DMS79 (cell line): ENCODE data around the gene LHPP.

ENCODE experiments used
- DNase-seq: peaks from one replicate; lab custom pipeline; 2025; lab: John Stamatoyannopoulos, UW

The LHPP gene

GRCh38 chr10:124496620-124497019 is 35.0 kb downstream of the LHPP start:
- DNase-seq, result no peak

GRCh38 chr10:124497196-124497881 is 35.7 kb downstream of the LHPP start:
- DNase-seq, result no peak

DNA sequence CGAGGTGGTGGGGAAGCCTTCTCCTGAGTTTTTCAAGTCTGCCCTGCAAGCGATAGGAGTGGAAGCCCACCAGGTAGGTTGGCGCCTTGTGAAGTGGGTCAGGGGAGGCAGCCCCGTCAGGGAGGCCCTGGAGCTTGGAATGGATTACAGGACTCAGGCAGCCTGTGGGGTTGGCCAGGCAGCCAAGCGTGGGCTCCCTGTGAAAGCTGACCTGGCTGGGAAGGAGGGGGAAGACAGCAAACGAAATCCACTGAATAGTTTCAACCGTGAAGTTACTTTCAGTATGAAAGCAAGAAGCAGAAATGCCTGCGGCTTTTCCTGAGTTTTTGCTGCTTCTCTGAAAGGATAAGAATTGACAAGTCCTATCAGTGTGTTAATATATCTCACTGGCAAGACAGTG is 36.4 kb downstream of the LHPP start:
- DNase-seq, result no peak

- DNase-seq, result no peak
These were observed 39.1 kb downstream of the LHPP start for GRCh38 chr10:124500757-124501156.

DNA sequence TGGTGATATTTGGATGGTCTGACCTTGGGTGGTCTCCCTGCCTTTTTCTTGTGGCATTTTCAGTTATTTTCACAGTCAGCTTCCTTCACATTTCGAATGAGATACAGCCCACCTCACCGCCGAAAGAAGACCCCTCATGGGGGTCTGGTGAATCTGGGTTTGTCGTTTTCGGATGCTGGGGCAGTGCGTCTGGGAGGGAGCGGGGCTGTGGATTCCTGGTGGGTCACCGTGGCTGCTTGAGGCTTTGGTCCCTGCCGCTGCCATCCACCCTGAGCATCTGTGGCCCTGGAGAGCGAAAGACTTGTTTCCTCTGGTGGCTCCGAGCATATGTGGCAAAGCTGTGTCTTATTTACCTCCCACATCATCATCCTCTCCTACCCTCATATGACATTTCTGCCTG is 43.1 kb downstream of the LHPP start:
- DNase-seq, result no peak

DNA sequence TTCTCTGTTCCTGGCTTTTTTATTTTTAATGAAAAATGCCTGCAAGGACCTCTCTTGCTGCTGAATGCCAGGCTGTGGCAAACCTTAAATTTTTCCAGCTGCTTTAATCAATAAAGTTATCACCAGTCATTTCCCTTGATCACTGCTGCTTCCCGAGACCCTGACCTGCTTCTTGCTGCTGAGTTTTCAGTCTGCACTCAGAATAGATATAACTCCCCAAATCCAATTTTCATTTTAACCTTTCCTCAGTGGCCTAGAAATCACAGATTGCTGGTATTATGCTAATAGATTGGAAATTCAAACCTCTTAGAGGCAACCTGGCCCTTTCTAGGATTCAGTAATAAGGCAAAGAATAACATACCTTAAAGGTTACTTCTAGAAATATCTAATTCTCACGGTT is 43.7 kb downstream of the LHPP start:
- no peak for DNase-seq

DNA sequence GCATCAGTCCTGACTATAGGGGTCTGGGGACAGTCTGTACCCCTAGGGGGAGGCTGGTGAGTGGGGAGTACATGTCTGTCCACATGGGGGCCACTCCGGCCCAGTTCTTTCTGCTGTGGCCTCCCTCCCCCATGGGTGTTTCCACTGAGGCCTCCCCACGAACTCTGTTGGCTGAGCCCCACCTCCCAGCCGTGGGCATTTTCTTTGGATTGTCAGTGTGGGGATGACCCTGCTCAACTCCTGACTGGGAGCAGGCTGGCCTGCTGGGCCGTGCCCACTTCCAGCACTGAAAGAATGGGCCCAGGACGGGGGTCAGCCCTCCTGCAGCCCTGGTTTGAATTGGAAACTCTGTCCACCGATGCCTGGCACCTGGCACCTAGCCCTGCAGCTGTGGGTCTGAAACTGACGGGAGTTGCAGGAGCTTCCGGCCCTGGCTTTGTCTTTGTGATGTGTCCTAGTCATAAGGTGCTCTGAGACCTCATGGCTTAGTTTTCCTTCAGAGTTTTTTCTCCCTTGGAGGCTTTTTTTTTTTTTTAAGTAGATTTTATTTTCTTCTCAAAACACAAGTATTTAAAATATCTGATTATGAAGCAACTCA is 46.5 kb downstream of the LHPP start:
- no peak for DNase-seq

DNA sequence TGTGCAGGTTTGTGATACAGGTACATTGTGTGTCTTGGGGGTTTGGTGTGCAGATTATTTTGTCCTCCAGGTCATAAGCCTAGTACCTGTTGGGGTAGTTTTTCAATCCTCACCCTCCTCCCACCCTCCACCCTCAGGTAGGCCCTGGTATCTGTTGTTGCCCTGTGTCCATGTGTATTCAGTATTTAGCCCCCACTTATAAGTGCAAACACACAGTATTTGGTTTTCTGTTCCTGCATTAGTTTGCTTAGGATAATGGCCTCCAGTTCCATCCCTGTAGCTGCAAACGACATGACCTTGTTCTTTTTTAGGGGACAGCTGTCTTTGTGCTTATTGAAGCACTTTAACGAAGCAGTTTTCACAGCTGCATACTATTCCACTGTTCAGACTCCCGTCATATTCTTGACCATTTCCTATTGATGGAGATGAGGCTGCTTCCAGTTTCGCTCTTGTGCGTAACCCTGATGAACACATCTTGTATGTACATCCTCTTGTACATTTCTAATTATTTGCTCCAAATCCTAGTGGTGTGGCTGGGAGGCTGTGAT is 47.4 kb downstream of the LHPP start:
- DNase-seq, result no peak

DNA sequence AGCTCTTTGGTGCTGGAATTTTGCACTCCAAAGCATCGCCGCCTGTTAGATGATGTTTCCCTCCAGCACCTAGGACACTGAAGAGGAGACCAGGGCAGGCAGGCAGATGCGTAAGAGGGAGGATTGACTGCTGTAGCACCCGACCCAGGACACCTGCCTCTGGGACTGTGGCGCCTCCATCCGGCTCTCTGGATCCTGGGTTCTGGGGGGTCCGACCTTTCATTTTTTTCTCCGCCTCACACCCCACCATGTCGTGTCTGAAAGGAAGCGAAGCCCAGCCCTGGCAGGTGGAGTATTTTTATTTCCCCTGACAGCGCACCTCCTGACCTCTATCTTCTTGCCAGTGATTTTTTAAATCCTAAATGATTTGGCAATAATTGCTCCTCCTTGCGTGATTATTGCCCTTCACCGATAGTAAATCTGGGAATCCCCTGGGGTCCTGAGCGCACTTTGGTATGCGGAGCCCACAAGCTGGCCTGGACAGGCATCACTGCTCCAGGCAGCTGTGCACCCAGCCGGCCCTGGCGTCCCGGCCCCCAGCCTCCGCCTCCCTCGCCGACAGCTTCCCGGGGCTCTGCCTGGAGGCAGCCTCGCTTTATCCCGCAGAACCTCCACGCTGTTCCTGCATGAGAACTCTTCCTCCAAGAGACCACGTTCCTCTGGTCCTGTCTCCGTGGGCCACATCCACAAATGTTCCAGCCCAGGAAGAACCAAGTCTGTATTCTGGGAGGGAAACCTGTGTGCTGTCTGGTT is 48.4 kb downstream of the LHPP start:
- DNase-seq, result no peak

- no peak for DNase-seq
These were observed 49.1 kb downstream of the LHPP start for GRCh38 chr10:124510759-124511158.

GRCh38 chr10:124511205-124512039 is 49.8 kb downstream of the LHPP start:
- no peak for DNase-seq

DNA sequence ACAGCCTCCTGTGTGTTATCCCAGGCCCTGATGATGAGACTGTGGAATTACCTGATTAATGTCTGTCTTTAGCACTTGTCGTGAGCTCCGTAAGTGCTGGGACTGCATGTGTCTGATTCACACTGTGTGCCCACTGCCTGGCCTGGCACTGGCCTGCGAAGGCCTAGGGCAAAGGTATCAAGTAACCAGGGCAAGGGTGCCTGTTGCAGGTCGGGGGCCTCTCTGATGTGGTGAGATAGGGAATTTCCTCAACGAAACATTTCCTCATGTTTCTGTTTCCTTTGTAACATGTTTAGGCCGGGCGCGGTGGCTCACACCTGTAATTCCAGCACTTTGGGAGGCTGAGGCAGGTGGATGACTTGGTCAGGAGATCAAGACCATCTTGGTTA is 50.4 kb downstream of the LHPP start:
- no peak for DNase-seq

DNA sequence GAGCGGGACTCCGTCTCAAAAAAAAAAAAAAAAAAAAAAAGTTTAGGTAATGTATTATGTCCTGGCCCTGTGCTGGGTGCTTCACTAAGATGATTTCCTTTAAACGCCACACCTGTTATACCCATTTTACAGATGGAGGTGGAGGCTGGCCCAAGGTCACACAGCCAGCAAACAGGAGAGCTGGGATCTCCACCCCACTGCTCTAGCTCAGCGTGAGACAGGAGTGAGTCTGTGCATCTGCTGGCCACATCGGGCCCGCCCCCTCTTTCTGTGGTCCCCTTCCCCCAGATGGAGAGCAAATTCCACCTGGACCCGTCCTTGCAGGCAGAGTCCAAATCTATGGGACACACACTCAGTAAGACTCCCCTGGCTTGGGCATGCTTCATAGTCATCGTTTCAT is 51.0 kb downstream of the LHPP start:
- DNase-seq, result no peak

DNA sequence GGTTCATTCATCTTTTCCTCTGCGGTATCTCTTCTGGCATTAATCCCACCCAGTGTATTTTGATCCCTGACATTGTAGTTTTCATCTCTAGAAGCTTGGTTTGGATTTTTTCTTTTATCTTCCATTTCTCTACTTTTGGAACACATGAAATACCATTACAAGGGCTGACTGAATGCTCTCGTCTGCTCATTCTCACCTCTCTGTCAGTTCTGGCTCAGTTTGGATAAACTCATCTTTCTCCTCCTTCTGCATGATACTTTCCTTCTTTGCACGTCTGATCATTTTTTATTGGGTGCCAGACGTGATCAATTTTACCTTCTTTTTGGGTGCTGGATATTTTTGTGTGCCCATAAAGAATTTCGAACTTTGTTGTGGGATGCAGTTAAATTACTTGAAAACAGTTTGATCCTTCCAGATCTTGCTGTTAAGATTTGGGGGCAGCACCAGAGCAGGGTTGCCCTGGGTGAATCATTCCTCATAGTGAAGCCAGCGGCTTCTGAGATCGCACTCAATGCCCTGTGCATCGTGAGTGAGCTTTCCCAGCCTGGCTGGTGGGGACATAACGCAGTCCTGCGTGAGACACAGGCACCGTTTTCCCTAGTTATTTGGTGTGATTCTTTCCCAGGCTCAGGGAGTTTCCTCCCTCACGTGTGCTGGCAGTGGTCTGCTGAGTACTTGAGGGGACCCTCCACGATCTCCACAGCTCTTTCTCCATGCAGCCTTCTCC is 53.8 kb downstream of the LHPP start:
- no peak for DNase-seq

DNA sequence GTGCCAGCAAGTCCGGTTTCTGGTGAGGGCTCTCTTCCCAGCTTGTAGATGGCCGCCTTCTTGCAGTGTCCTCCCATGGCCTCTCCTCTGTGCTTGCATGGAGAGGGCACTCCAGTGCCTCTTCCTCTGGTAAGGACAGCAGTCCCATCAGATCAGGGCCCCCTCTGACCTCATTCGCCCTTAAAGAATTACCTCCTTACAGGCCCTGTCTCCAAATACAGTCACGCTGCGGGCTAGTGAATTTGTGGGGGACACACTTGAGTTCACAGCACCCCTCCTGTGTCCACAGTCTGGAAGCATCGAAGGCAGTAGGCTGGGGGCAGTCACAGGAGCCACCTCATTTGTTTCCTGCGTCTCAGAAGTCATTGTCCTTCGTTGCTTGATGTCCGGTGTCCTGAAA is 54.6 kb downstream of the LHPP start:
- no peak for DNase-seq

GRCh38 chr10:124516746-124517397 is 55.2 kb downstream of the LHPP start:
- no peak for DNase-seq

DNA sequence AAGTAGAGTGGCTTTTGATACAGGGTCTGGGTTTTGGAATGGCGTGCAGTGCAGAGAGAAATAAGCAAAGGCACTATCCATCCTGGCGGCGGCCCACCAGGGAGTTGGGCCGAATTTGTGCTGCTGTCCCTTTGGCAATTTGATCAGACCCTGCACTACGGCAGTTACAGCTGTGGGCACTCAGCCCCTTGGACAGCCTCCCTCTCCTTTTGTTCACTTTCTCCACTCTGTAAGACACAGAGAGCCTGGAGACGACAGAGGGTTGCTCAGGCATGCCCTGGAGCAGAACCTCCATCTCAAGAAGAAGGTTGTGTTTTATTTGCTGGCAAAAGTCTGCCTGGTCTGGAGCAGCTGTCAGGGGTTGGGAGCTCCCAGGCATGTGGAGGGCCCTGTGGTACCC is 55.8 kb downstream of the LHPP start:
- no peak for DNase-seq

DNA sequence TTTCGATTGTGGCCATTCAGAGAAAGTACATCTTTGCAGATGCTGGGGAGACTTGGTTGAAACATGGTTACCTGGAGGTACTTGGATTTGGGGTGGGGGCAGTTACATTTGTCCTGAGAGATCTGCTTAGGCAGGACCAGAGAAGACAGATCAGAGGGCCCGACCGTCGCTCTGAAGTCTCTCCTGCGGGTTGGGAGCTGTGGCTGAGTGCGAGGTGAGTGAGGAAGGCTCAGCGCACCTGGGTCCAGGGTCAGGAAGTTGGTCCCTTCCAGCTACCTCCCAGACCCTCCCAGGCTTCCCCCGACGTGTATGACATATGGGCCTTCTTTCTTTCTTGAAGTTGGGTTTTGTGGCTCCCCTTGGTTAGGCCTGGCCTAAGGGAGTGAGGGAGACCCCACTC is 56.3 kb downstream of the LHPP start:
- DNase-seq, result no peak

GRCh38 chr10:124518366-124518765 is 56.7 kb downstream of the LHPP start:
- no peak for DNase-seq

DNA sequence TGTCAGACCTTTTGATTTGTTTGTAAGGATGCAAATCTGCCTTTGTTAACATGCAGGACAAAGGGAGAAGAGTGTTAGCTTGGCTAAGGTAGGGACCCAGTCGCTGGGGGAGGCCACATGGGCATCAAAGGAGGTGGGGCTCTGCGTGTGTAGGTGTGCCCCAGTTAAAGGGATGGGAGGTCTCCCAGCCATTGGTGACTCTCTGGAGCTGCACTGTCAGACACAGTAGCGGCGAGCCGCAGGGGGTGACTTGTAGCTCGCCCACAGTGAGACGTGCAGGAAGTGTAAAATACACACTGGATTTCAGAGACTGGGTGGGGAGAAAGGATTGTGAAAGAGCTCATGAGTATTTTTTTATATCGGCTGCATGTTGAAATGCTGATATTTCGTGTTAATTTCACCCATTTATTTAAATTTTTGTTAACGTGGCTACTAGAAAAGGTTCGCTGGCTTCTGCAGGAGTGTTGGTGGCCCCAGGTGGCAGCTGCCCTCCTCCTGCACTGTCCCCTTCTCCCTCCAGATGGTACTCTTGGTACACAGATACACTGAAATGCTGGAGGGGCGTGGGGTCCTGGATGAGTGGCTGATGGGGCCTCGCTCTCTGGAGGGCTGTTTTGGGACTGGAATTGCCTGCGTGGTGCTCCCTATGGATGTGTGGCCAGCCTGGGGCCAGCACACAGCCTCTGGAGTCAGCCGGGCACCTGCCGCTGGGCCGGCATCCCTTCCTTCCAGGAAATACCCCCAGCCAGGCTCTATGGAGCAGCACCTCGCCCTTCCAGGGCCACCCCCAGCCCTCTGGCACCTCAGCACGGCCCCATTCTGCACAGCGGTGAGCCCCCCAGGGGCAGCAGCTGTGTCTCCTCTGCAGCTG is 59.2 kb downstream of the LHPP start:
- no peak for DNase-seq
